NOMO-1 treated with dmso at 0.1 percent for 144 hours (cell line): ENCODE results near the gene EFCAB8.

Experiments
- DNase-seq: peaks from one replicate; lab custom pipeline; 2025; ENCODE audit not compliant: unreplicated experiment; lab: John Stamatoyannopoulos, UW

Gene EFCAB8

DNA sequence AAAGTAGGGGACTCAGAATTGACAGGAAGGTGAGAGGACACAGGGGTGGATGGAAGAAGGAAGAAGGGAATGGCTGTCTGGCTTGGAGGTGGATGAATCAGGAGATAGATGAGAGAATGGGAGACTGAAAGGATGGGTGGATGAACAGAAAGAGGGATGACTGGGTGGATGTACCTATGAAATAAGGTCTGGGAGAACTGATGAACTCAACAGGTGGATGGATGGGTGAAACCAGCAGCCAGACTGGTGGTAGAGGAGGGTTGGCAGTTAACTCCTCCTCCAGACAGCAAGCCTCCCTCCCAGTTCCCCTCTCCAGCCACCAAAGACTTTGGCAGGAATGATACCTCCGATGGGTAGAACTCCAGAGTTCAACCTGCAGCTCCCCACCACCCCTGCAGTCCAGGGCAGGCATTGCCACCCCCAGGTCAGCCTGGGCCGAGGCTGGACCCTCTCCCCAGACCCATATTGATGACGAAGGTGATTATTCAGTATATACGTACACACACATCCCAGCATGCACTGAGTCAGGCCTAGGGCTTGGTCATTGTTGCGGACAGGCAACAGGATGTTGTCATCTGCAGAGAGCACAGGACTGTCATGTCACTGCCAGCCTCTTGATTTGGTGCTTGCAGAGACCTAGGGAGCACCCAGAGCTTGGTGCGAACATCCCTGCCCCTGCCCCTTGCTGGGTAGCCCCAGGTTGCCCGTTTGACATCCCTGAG lies 143.5 kb downstream of the EFCAB8 start:
- DNase-seq = no peak

DNA sequence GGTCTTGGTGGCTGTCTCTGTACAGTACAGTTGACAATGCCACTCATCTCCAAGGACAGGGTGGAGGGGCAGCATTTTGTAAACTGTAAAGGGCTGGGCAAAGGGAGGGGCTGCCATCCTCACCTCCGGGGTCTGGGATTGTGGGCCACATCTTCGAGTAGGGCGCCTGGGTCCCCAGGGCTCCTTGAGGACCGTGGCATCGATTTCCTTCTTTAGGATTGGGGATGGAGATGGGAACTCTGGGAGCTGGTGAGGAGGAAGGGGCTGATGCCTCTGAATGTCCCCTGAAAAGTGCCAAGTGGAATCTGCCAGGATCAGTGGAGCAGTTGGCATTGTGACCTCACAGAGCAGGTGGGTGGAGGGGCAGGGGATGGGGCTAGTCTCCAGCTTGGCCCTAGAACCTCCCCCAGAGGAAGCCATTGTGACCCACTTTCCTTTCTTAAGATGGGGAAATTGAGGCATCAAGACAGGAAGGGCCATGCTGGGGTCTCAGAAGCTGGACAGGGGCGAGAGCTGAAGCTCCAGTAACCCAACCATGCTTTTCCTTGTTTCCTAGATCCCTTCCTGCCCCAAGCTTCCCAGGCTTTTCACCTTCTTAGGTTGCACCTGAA lies 145.5 kb downstream of the EFCAB8 start, which contains the start of gene SUN5:
Gene SUN5, minus strand, starts transcription at position 293 of the 611 bp plus-strand sequence. Its CDS starts 93 bp downstream, at position 200.
- no peak for DNase-seq

DNA sequence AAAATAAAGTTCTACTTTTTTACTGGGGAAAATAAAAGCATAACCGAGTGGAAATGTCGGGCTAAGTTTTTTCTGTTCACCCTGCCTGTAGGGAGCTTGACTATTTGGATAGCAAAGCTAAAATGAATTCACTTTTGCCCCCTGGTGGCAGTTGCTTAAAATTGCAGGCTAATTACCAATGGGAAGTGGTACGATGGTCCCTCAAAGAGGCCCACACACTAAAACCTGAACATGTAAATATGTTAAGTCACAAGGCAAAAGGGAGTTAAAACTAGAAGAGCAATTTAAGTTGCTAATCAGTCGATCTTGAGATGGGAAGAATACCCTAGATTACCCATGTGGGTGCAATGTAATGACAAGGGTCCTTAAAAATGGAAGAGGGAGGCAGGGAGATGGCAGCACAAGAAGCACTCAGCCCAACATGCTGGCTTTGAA lies 146.4 kb downstream of the EFCAB8 start:
- no peak for DNase-seq

DNA sequence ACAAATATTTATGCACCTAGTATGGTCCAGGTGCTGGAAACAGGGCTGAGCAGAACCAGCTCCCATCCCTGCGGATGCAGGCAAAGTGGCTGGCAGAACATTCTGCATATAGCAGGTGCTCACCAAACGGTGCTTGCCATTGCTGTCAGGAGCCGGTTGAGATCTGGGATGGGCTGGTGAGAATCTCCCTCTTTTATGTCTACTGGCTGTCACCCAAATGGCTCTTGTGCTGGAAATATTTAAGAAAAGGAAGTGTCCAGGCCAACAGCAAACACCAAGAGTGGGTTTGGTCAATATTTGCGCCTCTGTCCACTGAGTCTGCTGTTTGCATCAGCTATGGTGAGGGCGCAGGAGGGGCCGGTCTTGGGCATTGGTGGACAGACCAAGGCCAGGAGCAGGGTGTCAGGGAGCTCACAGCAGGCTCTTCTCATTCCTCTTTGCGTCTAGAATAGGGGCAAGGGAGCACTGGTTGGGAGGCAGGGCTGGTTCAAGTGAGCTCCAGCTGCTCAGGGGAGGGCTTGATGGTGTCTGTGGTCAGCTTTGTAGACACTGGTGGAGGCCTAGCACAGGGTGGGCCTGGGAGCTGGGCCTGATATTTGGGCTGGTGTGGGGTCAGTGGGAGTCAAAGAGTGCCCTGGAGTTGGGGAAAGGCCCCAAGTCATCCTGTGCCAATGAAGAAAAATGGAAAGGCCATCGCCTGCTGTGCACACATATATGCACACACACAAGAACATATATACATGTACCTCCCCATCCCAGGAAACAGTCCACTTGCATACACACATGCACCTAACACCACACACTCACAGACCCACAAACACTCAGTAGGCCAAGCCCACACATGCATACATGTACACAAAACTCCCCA lies 147.4 kb downstream of the EFCAB8 start:
- no peak for DNase-seq

DNA sequence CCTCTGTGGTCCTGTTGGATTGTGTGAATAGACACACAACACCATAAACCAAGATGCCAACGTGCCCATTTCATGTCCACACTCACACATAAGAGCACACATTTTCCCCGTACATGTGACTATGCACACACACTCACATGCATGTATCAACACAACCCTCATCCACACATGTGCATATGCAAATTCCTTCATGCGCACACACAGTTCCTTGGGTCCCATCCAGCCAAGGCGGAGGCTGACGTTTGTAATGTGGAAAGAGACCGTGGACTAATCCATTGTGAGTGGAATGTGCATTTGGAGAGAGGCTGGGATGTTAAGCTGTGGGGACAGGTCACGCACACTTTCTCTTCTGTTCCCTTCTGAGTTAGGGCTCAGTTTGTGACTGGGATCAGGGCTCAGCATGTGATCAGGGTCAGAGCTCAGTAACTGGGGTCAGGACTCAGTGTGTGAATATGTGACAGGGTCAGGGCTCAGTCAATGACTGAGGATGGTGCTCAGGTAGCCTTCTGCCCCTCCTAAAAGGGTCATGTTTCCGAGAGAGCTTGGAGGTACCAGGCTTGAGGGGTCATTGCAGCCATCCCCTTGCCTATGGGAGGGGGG lies 148.2 kb downstream of the EFCAB8 start:
- DNase-seq = no peak

DNA sequence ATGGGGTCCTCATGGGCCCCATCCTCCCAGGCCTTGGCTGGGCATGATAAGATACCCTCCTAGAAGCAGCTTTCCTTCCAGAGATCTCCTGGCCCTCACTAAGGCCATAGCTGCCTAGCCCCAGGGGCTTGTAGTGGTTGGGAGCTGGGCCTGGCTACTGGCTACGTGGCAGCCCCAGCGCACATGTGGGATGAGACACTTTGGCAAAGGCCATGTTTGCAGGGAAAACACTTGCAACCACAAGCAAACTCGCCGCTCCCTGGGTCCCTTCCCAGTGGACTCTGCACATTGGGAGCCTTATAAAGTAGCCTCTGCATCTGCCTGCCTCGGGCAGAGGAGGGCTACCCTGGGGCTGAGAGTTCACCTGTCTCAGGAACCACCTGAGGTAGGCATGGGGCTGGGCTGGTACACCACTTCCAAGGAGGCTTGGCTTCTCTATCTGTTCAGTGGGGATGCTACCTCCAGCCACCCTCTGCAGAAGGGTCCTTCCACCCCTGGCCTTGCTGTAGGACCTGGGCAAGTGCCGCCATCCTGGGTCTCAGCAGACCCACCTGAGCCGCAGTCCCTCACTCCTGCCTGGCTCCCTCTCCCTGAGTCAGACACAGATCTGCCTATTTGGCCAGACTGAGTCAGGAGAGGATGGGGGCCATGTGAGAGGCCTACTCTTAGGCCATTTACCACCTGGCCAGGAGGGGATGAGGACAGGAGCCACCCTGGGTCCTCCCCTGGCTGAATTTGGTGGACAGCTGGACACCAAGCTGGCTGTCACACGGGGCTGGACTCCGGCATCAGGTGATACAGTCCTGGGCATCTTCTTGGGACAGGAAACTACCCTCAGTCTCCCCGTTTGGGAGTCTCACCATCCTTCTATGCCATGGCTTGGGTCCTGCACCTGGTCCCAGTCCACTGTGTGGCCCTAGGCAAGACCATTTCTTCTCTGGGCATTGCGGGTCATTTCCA lies 148.9 kb downstream of the EFCAB8 start, which contains the start of gene BPIFB2:
Gene BPIFB2, plus strand, starts transcription at position 329 of the 960 bp plus-strand sequence. CDS start 871 bp downstream, outside the sequence.
- DNase-seq = no peak

DNA sequence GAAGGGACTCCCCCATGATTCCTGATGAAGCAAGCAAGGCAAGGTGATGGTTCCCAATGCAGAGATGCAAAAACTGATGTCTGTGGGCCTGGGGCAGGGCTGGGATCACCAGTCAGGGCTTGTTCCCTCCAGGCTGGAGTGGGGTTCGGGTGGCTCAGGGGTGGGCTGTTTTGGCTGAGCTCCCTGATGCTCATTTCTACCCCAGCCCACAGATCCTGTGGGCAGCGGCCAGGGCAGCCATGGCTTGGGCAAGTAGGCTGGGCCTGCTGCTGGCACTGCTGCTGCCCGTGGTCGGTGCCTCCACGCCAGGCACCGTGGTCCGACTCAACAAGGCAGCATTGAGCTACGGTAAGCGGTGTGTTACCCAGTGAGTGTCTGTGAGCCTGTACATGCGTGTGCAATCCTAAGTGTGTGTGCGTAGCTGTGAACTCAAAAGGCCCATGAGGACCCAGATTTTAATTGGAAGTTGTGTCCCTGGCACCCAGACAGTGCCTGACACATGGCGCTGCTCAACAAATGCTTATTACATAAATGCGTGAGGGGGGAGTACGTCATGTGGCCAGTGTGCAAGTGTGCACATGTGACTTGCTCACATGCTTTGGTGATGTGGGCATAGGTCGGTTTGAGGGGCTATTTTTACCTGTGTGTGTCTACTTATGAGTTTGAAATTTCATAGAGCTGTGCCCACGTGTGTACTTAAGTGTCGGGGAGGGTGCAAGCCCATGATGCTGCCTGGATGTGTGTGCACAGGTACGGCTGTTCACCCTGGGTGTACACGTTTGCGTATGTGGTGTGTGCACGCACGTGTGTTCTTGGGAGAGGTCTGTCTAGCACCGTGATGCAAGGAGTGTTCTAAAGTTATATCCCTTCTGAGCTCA lies 149.9 kb downstream of the EFCAB8 start:
- no peak for DNase-seq

DNA sequence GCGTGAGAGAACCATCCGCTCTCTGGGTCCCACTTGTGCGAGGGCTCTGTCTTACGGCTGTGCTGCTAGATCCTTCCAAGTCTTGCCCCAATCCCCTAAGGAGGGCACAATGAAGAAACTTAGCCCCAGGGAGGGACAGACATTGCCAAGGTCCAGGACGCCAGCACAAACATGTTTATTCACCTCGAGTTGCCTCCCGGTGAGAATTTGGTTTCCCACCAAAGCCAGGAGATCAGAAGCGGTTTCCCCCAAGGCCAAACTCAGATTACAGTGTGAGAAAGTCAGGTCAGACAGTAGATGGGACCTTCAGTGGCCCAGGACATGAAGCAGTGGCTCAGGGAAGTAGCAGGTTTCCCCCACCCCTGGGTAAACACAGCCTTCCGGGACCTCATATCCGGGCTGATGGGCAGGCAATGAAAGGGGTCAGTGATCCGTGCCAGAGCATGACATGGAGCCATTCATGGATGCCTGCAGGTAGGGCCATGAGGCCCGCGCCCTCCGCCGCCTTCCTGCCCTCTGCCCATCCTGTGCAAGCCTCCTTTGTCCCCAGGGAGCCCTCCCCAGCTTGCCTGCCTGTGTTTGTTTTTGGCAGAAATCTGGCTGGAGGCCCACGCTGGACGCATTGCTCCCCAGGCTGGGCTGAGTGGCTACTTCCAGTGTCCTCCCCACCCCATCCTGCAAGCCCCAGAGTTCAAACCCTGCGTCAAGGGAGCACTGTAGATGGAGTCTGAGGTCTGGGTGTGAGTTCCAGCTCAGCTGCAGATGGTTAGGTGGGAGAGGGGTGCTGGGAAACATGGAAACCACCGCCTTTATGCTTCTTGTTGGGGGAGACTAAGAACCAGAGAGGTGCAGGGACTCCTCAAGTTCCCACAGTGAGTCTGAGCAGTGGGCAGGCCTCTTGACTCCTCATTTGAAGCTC lies 150.8 kb downstream of the EFCAB8 start:
- DNase-seq = no peak

DNA sequence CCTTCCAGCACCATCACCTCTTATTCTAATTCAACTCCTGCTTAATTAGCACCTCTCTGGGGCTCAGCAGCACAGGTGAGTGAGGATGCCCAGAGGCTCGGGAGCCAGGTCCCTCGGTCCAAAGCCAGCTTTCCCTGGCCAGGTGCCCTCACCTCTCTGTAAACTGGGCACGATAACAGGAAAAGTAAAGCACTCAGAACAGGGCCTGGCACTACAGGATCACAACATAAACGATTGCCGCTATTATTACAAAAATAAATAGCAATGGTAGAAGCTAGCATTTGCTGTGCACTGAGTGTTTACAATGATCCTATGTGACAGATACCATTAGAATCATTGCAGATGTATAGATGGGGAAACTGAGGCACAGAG lies 151.4 kb downstream of the EFCAB8 start:
- no peak for DNase-seq

DNA sequence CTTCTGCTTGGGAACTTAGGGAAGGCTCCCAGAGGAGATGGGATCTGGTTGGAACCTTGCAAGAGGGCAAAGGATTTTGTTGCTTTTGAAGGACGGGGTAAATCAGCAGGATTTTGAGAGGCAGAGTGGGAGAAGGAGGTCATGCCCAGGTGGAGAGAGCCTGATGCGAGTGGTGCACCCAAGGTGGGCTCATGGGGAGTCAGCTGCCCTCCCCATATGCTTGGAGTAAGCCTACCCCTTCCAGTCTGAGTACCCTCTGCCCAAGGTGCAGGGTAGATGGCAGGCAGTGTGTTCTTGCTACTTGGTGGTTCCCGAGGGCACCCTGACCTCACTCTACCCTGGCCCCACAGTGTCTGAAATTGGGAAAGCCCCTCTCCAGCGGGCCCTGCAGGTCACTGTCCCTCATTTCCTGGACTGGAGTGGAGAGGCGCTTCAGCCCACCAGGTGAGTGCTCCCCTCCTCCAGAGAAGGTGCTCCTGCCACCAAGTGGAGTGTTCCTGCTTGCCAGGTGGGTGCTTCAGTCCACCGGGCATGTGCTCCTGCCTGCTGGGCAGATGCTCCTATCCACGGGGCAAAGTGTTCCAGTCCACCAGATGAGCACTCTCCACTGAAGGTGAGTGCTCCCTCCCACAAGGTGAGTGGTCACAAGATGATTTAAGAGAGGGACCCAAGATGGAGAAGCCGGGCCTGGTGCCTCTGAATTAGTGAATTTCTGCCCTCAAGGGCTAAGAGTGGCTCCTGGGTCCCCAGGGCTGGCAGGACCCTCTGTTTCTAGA lies 152.1 kb downstream of the EFCAB8 start:
- DNase-seq = no peak
